NCI-H82 (cell line): ENCODE data around the gene EPC1.
"Not testable (repeated sequence)": the region's sequence is repeated elsewhere in the genome, so short reads cannot be mapped to it uniquely, and the experiment has no call there.

Source experiments
- DNase-seq: peaks from one replicate; lab custom pipeline; 2025; lab: John Stamatoyannopoulos, UW

The EPC1 gene

GRCh38 chr10:32371101-32371500 lies 24.1 kb upstream of the EPC1 start:
- DNase-seq, result no peak

GRCh38 chr10:32367793-32368453 lies 21.0 kb upstream of the EPC1 start:
- DNase-seq, result peak; percentile 56

GRCh38 chr10:32366588-32366987 lies 19.6 kb upstream of the EPC1 start:
- no peak for DNase-seq

- no peak for DNase-seq
Measured at GRCh38 chr10:32366111-32366510, 19.2 kb upstream of the EPC1 start.

- DNase-seq, result not testable (repeated sequence)
Measured at GRCh38 chr10:32365404-32365803, 18.4 kb upstream of the EPC1 start.

GRCh38 chr10:32362571-32362970 lies 15.6 kb upstream of the EPC1 start:
- DNase-seq, result no peak

- no peak for DNase-seq
Measured at GRCh38 chr10:32360884-32361283, 13.9 kb upstream of the EPC1 start.

- DNase-seq, result no peak
Measured at GRCh38 chr10:32360241-32360640, 13.3 kb upstream of the EPC1 start.

GRCh38 chr10:32357056-32357735 lies 10.2 kb upstream of the EPC1 start:
- no peak for DNase-seq

GRCh38 chr10:32354690-32355089 lies 7.7 kb upstream of the EPC1 start:
- DNase-seq, result not testable (repeated sequence)

- no peak for DNase-seq
Measured at GRCh38 chr10:32350811-32351350, 3.9 kb upstream of the EPC1 start.

- DNase-seq, result peak; percentile 15
Measured at GRCh38 chr10:32349968-32350738, 3.2 kb upstream of the EPC1 start.

- no peak for DNase-seq
Measured at GRCh38 chr10:32349199-32349585, 2.2 kb upstream of the EPC1 start.

GRCh38 chr10:32348297-32349198 lies 1.6 kb upstream of the EPC1 start:
- DNase-seq, result no peak

GRCh38 chr10:32347363-32348022 lies 535 bp upstream of the EPC1 start:
- DNase-seq, result peak; percentile 50

- peak; percentile 95 for DNase-seq
Measured at GRCh38 chr10:32346134-32346550, 816 bp downstream of the EPC1 start.

- DNase-seq, result no peak
Measured at GRCh38 chr10:32341596-32341995, 5.4 kb downstream of the EPC1 start.

- no peak for DNase-seq
Measured at GRCh38 chr10:32340596-32341180, 6.3 kb downstream of the EPC1 start.

- no peak for DNase-seq
Measured at GRCh38 chr10:32338262-32338661, 8.7 kb downstream of the EPC1 start.

- DNase-seq, result no peak
Measured at GRCh38 chr10:32337350-32337749, 9.6 kb downstream of the EPC1 start.

GRCh38 chr10:32333849-32334248 lies 13.1 kb downstream of the EPC1 start:
- DNase-seq, result no peak
